Measurements from ENCODE around the gene PTMA.

- no peak for TF ChIP-seq CEBPB (tag; IDR thresholded peaks at IDR 0.05)
- no peak for TF ChIP-seq REST (IDR thresholded peaks at IDR 0.05; ENCODE audit: borderline replicate concordance)
- no peak for TF ChIP-seq REST (CRISPR knock-in tag; IDR thresholded peaks at IDR 0.05; ENCODE audit: low read depth)
- no peak for TF ChIP-seq TBP (optimal IDR thresholded peaks at IDR 0.05; ENCODE audit: low read depth, low read length)
- TF ChIP-seq BRF2 (IDR thresholded peaks at IDR 0.05; ENCODE audit: borderline replicate concordance, insufficient read depth, insufficient read length): no peak
- TF ChIP-seq CTCF (IDR thresholded peaks at IDR 0.05 in 2 of 3, conservative IDR thresholded peaks at IDR 0.05 in 1 of 3; ENCODE audit: insufficient read depth in 2 of 3, low read depth in 1 of 3, low read length in 3 of 3): no peak
- no peak for TF ChIP-seq HDAC2 (IDR thresholded peaks at IDR 0.05)
- TF ChIP-seq, protein P1, sequence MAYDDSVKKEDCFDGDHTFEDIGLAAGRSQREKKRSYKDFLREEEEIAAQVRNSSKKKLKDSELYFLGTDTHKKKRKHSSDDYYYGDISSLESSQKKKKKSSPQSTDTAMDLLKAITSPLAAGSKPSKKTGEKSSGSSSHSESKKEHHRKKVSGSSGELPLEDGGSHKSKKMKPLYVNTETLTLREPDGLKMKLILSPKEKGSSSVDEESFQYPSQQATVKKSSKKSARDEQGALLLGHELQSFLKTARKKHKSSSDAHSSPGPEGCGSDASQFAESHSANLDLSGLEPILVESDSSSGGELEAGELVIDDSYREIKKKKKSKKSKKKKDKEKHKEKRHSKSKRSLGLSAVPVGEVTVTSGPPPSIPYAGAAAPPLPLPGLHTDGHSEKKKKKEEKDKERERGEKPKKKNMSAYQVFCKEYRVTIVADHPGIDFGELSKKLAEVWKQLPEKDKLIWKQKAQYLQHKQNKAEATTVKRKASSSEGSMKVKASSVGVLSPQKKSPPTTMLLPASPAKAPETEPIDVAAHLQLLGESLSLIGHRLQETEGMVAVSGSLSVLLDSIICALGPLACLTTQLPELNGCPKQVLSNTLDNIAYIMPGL (CRISPR knock-in tag; IDR thresholded peaks at IDR 0.05): no peak
- no peak for TF ChIP-seq ZBTB7A (IDR thresholded peaks at IDR 0.05; ENCODE audit: borderline replicate concordance, control insufficient read depth, low read depth, low read length)
- TF ChIP-seq, protein P2, sequence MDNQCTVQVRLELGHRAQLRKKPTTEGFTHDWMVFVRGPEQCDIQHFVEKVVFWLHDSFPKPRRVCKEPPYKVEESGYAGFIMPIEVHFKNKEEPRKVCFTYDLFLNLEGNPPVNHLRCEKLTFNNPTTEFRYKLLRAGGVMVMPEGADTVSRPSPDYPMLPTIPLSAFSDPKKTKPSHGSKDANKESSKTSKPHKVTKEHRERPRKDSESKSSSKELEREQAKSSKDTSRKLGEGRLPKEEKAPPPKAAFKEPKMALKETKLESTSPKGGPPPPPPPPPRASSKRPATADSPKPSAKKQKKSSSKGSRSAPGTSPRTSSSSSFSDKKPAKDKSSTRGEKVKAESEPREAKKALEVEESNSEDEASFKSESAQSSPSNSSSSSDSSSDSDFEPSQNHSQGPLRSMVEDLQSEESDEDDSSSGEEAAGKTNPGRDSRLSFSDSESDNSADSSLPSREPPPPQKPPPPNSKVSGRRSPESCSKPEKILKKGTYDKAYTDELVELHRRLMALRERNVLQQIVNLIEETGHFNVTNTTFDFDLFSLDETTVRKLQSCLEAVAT (IDR thresholded peaks at IDR 0.05): no peak
- TF ChIP-seq MLX (CRISPR knock-in tag; conservative IDR thresholded peaks at IDR 0.05): no peak
- peak; percentile 78 for TF ChIP-seq ZFP36 (IDR thresholded peaks at IDR 0.05; ENCODE audit: low read depth, low read length, partially characterized antibody)
These were observed 21.9 kb upstream of the PTMA start for GRCh38 chr2:231686192-231687100.

All from K562 (cell line).